Measurements from ENCODE around the gene PRSS33. TPM values are rescaled to one million over a fixed set of nuclear protein-coding genes. Genes with fewer than 3 reads are reported as not detected.

PRSS33 gene
- polyA plus RNA-seq, 1 of the 3 experiments (the other 2 are of a cell fraction): not detected

GRCh38 chr16:2779151-2779920 lies 8.0 kb downstream of the PRSS33 start (continued):
- no peak for TF ChIP-seq IRF3 (IDR thresholded peaks at IDR 0.05; ENCODE audit: low read depth, low read length)
- no peak for TF ChIP-seq USF2 (IDR thresholded peaks at IDR 0.05; ENCODE audit: borderline replicate concordance, low read depth, low read length)
- TF ChIP-seq TAF1 (IDR thresholded peaks at IDR 0.05; ENCODE audit: borderline replicate concordance, low read depth, low read length): no peak
- TF ChIP-seq CHD2 (IDR thresholded peaks at IDR 0.05; ENCODE audit: low read length, partially characterized antibody): no peak
- no peak for TF ChIP-seq RXRA (IDR thresholded peaks at IDR 0.05; ENCODE audit: borderline replicate concordance, low read depth)
- TF ChIP-seq GABPA (IDR thresholded peaks at IDR 0.05; ENCODE audit: low read depth): no peak
- no peak for TF ChIP-seq POLR2AphosphoS5 (IDR thresholded peaks at IDR 0.05; ENCODE audit: low read depth, low read length)
- TF ChIP-seq RCOR1 (IDR thresholded peaks at IDR 0.05; ENCODE audit: low read length): no peak
- TF ChIP-seq EP300 (IDR thresholded peaks at IDR 0.05; ENCODE audit: borderline replicate concordance in 1 of 2, low read depth in 1 of 2, low read length in 1 of 2): no peak

GRCh38 chr16:2778630-2778958 lies 8.8 kb downstream of the PRSS33 start:
- Histone ChIP-seq H3K27ac (ENCODE audit: low read depth in 2 of 2, low read length in 1 of 2) (no peak overlapping the region), H3K4me3 (ENCODE audit: low read depth in 2 of 2, low read length in 1 of 2) (peak overlapping the region in 1 of 2 experiments; percentile 91; a peak in 2 of 4 replicates), H3K36me3 (replicated peaks in 1 of 2; ENCODE audit: control insufficient read depth in 1 of 2, insufficient read depth in 2 of 2, low read length in 1 of 2) (peaks cover 3 to 14% of the 10 kb centered on the region in 2 experiments), H4K20me1 (ENCODE audit: insufficient read depth) (peaks cover 4% of the 10 kb centered on the region; the same call in 1 of the 2 replicates), H3K4me1 (ENCODE audit: control insufficient read depth in 1 of 2, insufficient read depth in 2 of 2, low read depth in 1 of 2, low read length in 1 of 2) (peaks cover 11 to 25% of the 10 kb centered on the region in 2 experiments; a peak in 2 of 4 replicates), H3K27me3 (ENCODE audit: insufficient read depth) (no peaks in the 10 kb centered on the region), H3F3A (replicated peaks; ENCODE audit: insufficient read depth) (no peaks in the 10 kb centered on the region), H3K4me2 (peak overlapping the region; percentile 97), H2AFZ (ENCODE audit: low read depth) (no peak overlapping the region), H3K9me2 (no peaks in the 10 kb centered on the region), H3K9ac (peak overlapping the region; percentile 100; the same call in 1 of the 2 replicates), H3K79me2 (ENCODE audit: insufficient read depth) (peaks cover 45% of the 10 kb centered on the region), H3K9me3 (no peaks in the 10 kb centered on the region)
- POLR2A ChIA-PET: interaction anchor here (2.0 to 2.1 kb wide), 2 partner anchors 22 to 43 kb away, joined by 5 to 6 read pairs; no protein-coding TSS in a partner anchor
- 100% methylated on average over 12 of the region's 12 CpGs for WGBS (ENCODE audit: low lambda C conversion rate)
- TF ChIP-seq CTCF (IDR thresholded peaks at IDR 0.05) (no peak), RXRA (IDR thresholded peaks at IDR 0.05; ENCODE audit: borderline replicate concordance, low read depth) (no peak), EP300 (IDR thresholded peaks at IDR 0.05; ENCODE audit: borderline replicate concordance in 1 of 2, low read depth in 1 of 2, low read length in 1 of 2) (no peak), TAF1 (IDR thresholded peaks at IDR 0.05; ENCODE audit: borderline replicate concordance, low read depth, low read length) (no peak), FOSL2 (IDR thresholded peaks at IDR 0.05; ENCODE audit: borderline replicate concordance, low read depth) (no peak), RAD21 (IDR thresholded peaks at IDR 0.05; ENCODE audit: low read length) (no peak), GABPA (IDR thresholded peaks at IDR 0.05; ENCODE audit: low read depth) (no peak), SMC3 (IDR thresholded peaks at IDR 0.05; ENCODE audit: low read depth, low read length) (no peak), MEF2A (IDR thresholded peaks at IDR 0.05; ENCODE audit: borderline replicate concordance, low read depth) (no peak), GATA2 (CRISPR knock-in tag; IDR thresholded peaks at IDR 0.05) (no peak), PBX3 (IDR thresholded peaks at IDR 0.05) (no peak), MAX (IDR thresholded peaks at IDR 0.05; ENCODE audit: low read depth) (no peak), CHD2 (IDR thresholded peaks at IDR 0.05; ENCODE audit: low read length, partially characterized antibody) (no peak), TEAD4 (IDR thresholded peaks at IDR 0.05; ENCODE audit: borderline replicate concordance, insufficient read depth) (no peak), FOXM1 (IDR thresholded peaks at IDR 0.05; ENCODE audit: low read depth) (no peak)
- no peak for DNase-seq
- CTCF ChIA-PET: interaction anchor here (2.1 to 2.2 kb wide), 2 partner anchors 90 to 148 kb away, joined by 5 to 11 read pairs; no protein-coding TSS in a partner anchor

Data from SK-N-SH (cell line).